Stimulated activated CD4-positive, alpha-beta T cell treated with anti-CD3 and anti-CD28 coated beads, Interleukin-4, amount 100 ng/mL, for 1 hour (primary cell): ENCODE data around the gene CLCA2.

Experiments
- DNase-seq: peaks from one replicate; pipeline ENCODE4 v3.0.0-alpha.2; 2020

CLCA2 gene

GRCh38 chr1:86429835-86430234 is 5.9 kb downstream of the CLCA2 start:
- no peak for DNase-seq

- no peak for DNase-seq
Observed at GRCh38 chr1:86430376-86430775, 6.4 kb downstream of the CLCA2 start.

DNA sequence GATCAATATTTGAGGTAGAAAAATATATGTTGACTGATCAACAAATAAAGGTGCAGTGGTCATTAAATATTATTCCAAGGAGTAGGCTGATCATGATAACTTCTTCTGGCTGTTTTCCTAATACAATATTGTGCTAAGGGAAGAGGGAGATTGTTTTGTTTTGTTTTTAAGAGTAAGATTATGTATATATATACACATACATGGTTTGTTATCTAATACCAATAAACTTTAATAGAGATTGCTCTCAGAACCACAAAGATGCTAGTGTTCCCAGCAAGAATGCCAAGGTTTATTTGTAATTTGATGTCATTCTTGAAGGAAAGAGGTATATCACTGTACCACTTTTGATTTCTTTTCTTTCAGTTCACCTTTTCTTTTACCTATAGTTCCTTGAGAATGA is 10.1 kb downstream of the CLCA2 start:
- no peak for DNase-seq

- no peak for DNase-seq
Observed at GRCh38 chr1:86435327-86435726, 11.4 kb downstream of the CLCA2 start.

DNA sequence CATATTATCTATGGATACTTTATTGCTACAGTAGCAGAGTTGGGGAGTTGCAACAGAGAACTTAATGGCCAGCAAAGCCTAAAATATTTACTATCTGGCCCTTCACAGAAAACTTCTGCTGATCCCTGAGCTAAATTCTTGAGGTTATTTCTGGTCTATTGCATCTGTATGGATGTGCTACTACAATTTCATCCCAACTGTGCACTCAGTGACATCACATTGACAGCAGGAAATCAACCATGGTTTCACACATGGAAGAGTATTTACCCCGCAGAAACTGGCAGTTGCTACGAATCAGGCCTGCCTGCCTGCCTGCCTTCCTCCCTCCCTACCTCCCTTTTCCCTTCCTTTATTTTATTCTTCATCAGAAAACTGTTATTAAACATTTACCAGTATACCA is 12.1 kb downstream of the CLCA2 start:
- no peak for DNase-seq

DNA sequence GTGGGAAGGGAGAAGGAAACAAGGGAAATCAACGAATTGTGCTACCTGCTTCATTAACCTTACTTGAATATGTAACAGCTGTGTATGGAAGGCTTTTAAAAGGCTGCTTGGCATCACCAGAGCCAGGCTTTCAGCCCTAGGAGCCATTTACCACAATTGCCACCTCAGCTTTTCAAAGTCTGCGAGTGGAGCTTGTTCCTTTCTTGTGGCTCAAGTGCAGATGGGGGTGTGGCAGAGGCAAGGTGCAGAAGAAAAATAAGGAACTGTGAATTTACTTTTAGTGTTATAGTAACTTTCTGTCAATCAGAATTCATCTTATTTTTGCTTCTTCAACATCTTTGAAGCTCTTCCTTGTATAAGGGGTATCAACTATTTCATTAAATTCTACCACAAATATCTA is 17.6 kb downstream of the CLCA2 start:
- DNase-seq = no peak

DNA sequence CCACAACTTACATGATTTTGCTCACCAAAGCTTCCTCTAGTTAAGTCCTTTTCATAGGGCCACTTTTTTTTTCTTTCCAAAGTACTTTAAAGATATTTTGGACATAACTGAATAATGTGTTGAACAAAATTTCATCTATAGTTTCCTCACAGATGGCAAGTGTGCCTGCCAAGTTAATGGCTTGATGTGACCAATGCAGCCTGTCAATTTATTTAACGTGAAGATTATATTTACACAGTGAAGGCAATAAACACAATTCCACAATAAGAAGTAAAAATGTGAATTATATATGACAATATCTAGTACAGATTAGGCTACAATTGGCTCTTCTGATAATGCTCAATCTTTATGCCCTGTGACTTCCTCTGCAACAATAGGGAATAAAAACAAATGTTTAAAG is 18.0 kb downstream of the CLCA2 start:
- no peak for DNase-seq

DNA sequence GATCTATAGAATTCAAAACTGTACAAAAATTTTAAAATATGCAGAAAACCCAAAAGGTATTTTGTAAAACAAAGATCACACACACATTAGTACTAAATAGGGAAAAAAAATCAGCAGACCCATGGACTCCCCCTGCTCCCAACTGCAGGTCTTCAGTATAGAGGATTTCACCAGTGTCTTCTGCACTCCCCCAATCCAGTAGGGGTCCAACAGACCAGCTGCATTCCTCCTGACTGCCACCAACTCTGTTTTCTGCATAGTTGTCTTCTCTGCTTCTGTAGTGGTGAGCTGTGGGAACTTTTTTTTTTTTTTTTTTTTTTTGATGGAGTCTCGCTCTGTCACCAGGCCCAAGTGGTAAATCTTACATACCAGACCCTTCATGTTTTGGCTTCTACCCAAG is 21.9 kb downstream of the CLCA2 start:
- DNase-seq = no peak

GRCh38 chr1:86447198-86447790 is 23.3 kb downstream of the CLCA2 start:
- no peak for DNase-seq

DNA sequence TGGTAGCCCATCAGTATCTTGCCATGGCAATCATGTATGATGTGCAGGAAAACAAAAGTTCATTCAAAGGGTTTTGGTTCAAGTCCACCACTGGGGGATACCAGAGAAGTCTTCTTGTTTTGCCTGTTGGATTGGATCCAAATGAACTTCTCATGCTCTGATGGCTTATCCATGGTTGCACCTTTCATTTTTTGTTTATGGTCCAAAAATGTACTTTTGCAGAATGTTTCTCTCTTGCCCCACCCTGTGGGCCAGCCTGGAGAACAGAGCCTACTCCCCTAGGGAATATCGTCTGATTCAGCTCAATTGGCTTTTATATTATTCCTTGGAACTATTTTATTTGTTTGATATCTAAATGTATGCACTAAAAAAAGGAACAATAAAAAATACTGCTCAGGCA is 24.7 kb downstream of the CLCA2 start:
- no peak for DNase-seq

DNA sequence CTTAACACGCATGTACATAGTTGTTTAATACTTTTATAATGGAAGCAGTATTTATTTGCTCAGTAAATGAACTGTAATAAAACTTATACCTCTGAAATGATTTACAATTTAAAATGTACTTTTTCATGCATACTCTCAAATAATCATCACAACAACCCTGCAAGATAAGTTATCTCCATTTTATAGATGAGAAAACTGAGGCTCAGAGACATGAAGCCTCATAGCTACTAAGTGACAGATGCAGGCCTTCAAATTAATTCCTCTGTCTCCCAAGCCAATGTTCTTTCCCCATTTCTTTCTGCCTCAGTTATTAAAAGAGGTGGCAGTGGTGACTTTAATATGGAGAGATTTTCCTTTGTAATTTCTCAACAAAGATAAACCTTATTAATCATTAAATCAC is 25.1 kb downstream of the CLCA2 start:
- DNase-seq = no peak

DNA sequence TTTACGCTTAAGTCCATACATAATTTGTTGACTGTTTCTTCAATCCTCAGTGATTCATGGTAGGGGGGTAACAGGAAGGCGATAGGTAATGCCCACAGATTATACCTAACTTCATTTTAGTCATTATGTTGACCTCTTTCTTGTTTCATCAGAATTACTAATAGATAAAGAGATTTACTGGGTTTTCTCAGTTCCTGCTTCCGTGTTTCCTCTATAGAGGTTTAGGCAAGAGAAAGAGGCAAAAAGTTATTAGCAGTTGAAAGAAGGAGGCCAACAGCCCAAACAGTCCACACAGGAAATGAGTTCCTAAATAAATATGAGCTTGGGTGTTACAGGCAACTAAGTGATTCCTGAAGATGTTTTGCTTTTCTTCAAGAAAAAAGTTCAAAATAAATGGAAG is 26.9 kb downstream of the CLCA2 start:
- DNase-seq = no peak

DNA sequence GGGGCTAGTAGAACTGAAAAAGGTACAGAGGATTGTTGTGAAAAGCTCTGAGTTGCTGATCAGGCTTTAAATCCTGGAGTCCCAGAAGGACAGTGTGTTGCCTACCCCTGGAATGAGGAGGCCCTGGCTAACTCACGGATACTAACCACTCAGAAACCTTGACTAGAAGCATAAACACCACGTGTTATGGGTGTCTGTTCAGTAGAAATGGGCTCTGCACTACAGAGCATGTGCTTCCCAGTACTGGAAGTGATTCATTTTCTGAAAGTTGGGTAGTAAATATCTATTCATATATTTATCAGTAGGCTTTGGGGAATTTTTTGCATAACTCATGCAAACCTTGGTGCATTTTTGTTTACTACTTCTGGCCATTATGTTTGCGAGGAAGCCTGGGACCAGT is 29.7 kb downstream of the CLCA2 start:
- DNase-seq = no peak

DNA sequence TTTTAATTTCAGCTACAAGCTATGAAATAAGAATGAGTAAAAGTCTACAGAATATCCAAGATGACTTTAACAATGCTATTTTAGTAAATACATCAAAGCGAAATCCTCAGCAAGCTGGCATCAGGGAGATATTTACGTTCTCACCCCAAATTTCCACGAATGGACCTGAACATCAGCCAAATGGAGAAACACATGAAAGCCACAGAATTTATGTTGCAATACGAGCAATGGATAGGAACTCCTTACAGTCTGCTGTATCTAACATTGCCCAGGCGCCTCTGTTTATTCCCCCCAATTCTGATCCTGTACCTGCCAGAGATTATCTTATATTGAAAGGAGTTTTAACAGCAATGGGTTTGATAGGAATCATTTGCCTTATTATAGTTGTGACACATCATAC is 31.1 kb downstream of the CLCA2 start:
- DNase-seq = no peak

GRCh38 chr1:86460998-86461397 is 37.0 kb downstream of the CLCA2 start:
- no peak for DNase-seq

DNA sequence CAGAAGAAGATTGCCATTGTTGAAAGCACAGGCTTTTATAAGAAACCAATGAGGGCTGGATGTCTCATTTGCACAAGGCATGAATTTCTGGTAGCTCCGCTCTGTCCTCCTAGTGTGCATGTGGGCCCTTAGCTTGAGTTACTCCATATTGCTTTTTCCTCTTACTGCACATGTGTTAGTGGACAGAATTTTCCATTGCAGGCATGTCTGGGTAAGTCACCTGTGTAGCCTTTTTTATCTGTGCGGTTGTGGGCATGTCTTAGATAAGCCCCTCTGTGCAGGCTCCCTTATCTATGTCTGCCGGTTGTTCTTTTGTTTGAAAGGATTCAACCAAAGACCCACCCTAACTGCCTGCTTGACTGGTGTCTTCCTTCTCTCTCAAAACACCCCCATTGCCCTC is 37.5 kb downstream of the CLCA2 start:
- DNase-seq = no peak

DNA sequence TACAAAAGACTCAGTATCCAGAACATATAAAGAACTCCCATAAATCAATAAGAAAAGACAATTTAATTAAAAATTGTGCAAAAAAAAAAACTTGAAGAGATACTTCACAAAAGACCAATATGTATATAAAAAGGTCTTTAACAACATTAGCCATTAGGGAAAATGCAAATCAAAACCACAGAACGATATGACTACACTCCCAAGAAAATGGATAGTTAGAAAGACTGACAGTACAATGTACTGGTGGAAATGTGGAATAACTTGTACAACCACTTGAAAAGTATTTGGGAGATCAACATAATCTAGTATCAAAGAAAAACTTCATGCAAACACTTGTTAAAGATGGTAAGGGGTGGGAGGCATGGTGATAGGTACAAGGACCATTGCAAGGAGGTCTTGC is 40.8 kb downstream of the CLCA2 start:
- DNase-seq = no peak

- no peak for DNase-seq
Observed at GRCh38 chr1:86466109-86466844, 42.3 kb downstream of the CLCA2 start.

DNA sequence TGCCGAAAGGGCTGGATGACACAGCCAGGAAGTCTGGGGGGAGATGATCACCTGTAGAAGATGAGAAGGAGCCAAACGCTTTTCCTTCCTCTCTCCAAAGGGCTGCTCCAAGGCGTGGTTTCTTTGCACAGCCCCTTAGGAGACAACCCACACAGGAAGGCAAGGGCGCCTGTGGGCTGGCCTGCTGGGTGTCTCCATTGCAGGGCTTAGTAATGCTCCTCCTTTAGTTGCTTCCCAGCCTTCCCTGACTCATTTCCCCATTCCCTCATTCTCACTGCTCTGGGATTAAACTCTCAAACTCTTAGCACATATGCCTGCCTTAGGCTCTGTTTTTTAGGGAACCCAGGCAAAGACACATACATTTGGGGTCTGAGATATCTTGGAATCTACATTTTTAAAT is 43.0 kb downstream of the CLCA2 start:
- no peak for DNase-seq

DNA sequence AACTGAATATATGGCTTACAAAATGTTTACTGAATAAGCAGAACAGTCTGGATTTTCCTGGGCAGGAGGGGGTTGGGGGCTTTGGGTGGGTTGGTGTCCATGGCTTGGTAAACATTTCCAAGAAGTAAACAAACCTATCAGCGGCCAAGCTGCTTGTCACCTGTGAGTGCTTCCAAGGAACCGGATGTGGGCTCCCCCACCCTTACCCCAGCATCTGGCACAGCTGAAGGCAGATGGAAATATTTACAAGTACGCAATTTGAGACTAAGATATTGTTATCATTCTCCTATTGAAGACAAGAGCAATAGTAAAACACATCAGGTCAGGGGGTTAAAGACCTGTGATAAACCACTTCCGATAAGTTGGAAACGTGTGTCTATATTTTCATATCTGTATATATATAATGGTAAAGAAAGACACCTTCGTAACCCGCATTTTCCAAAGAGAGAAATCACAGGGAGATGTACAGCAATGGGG is 44.6 kb downstream of the CLCA2 start, which contains the start of gene CLCA1:
Gene CLCA1, plus strand, starts transcription at position 427 of the 477 bp plus-strand sequence. Its CDS starts 45 bp downstream, at position 472.
- DNase-seq = no peak

DNA sequence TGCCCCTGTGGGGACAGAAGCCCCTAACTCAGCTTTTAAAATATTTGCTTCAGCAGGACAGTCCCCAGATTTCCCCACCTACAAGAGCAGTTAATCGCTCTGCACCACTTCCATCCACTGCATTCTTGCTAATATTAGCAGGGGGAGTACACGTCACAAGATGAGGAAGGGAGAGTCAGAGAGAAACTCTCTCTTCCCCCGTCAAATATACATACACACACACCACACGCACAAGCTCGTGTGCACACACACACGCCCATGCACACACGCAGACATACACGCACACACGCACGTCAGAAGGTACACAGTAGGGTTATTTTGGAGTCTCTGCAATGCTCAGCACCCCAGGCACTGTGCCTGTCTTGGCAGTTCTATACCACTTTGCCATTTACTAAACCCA is 46.9 kb downstream of the CLCA2 start:
- no peak for DNase-seq

DNA sequence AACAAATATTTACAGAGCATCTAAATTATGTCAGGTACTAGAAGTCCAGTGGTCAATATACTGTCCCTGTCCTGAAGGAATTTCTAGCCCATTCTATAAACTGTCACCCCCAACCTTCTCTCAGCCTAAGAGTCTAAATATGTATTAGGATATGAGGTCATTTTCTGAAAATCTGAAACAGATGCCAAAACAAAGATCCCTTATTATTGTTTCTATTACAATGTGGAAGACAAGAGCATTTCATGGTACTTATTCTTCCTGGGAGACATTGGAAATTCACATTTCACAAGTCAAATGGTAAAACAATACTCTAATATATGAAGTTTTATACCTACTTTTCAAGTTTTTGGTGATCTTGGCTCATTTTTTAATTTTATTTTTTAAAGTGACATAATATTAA is 47.3 kb downstream of the CLCA2 start:
- no peak for DNase-seq

DNA sequence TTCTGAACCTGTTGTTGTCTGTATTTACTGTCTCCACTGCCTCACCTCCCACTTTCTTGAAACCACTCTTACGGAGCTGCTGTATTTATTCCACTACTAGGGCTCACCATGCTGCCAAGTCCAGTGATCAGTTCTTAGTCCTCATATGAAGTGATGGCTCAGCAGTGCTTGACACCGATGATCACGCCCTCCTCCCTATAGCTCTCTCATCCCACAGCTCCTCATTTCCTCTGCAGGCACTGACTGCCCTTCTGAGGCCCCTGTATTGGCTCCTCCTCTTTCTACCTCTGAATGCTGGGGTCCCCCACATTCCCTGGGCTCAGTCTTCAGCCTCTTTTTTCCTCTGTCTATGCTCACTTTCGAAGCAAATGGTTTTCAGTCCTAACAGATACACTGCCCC is 48.2 kb downstream of the CLCA2 start:
- no peak for DNase-seq

DNA sequence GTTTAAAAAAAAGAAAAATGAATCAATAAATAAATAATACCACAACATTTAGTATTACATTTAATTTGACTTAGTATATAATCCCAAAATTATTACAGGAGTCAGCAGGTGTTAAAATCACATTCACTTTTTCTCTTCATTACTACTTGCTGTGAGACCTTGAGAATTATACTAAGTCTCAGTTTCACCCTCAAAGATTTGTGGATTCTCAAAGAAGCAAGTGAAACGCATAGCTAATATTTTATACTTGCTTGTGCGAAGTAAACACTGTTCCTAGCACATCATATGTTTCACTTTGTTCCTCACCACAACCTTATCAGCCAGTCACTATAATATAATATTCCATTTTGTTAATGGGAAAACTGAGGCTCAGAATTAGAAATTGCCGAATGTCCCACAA is 48.8 kb downstream of the CLCA2 start:
- DNase-seq = no peak

DNA sequence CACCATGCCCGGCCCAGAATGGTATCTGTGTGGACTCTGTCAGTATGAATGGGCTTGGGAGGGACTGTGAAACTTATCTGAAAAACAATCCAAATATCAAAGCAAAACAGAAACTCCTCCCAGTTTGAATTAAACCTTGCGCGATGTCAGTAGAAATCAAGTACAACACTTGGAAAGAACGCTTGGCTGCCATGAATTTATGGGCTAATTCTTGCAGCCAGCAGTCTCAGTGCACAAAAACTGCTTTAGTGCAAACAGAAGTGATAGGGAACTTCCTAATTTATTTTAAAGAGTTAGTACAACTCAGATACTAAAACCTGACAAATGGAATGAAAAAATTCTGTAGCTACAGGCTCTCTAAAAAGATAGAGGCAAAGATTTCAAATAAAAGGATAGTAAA is 53.3 kb downstream of the CLCA2 start:
- no peak for DNase-seq
